ENCODE results near the gene SAFB2. TPM values are rescaled to one million over a fixed set of nuclear protein-coding genes. Genes with fewer than 3 reads are reported as not detected.

The SAFB2 gene
- total RNA-seq, 4 donors from 2014 or later = 64.0 to 283 (median 124) TPM

GRCh38 chr19:5545051-5545450 lies 77.5 kb downstream of the SAFB2 start:
- H3K27ac ChIP-seq = no peak overlapping the region
- no peaks in the 10 kb centered on the region for H3K36me3 ChIP-seq
- 75 to 100% methylated on average over 1 to 5 of the region's 5 CpGs for WGBS, 2 donors (ENCODE audit: low coverage in 1 of 2)
- TF ChIP-seq POLR2A (IDR thresholded peaks at IDR 0.05) (no peak), EP300 (IDR thresholded peaks at IDR 0.05; ENCODE audit: low read depth) (no peak), CTCF (IDR thresholded peaks at IDR 0.05) (no peak), POLR2AphosphoS5 (IDR thresholded peaks at IDR 0.05) (no peak)
- DNase-seq = no peak
- H3K9me3 ChIP-seq = no peaks in the 10 kb centered on the region
- no peak overlapping the region for H3K4me3 ChIP-seq
- intact Hi-C loops (cut with DNase I; ENCODE audit: low total_unique reads) = no loop called here
- peaks cover 8% of the 10 kb centered on the region for H3K27me3 ChIP-seq
- H3K4me1 ChIP-seq = no peaks in the 10 kb centered on the region
- in situ Hi-C loops (cut with MboI; ENCODE audit: low pct_ligation_motif_present in 1 of 4, low pct_unique_long_range_greater_than_20kb in 1 of 4, low sequenced_read_pairs in 3 of 4) = no loop called here

GRCh38 chr19:5542665-5543064 lies 79.9 kb downstream of the SAFB2 start:
- DNase-seq = no peak
- intact Hi-C loops (cut with DNase I; ENCODE audit: low total_unique reads) (no loop called here), in situ Hi-C loops (cut with MboI; ENCODE audit: low pct_ligation_motif_present in 1 of 4, low pct_unique_long_range_greater_than_20kb in 1 of 4, low sequenced_read_pairs in 3 of 4) (no loop called here)
- Histone ChIP-seq H3K27me3 (peaks cover 21% of the 10 kb centered on the region), H3K27ac (no peak overlapping the region), H3K4me3 (no peak overlapping the region), H3K9me3 (no peaks in the 10 kb centered on the region), H3K36me3 (no peaks in the 10 kb centered on the region), H3K4me1 (no peaks in the 10 kb centered on the region)
- 34 to 35% methylated on average over 7 to 8 of the region's 8 CpGs for WGBS, 2 donors (ENCODE audit: low coverage in 1 of 2)
- TF ChIP-seq CTCF (IDR thresholded peaks at IDR 0.05) (no peak), POLR2AphosphoS5 (IDR thresholded peaks at IDR 0.05) (no peak), POLR2A (IDR thresholded peaks at IDR 0.05) (no peak), EP300 (IDR thresholded peaks at IDR 0.05; ENCODE audit: low read depth) (no peak)

GRCh38 chr19:5541456-5541855 lies 81.1 kb downstream of the SAFB2 start:
- 81 to 83% methylated on average over 1 to 7 of the region's 7 CpGs for WGBS, 2 donors (ENCODE audit: low coverage in 1 of 2)
- intact Hi-C loops (cut with DNase I; ENCODE audit: low total_unique reads) (no loop called here), in situ Hi-C loops (cut with MboI; ENCODE audit: low pct_ligation_motif_present in 1 of 4, low pct_unique_long_range_greater_than_20kb in 1 of 4, low sequenced_read_pairs in 3 of 4) (no loop called here)
- H3K27ac ChIP-seq = no peak overlapping the region
- H3K27me3 ChIP-seq = peaks cover 30% of the 10 kb centered on the region
- TF ChIP-seq CTCF (IDR thresholded peaks at IDR 0.05) (no peak), EP300 (IDR thresholded peaks at IDR 0.05; ENCODE audit: low read depth) (no peak), POLR2AphosphoS5 (IDR thresholded peaks at IDR 0.05) (no peak), POLR2A (IDR thresholded peaks at IDR 0.05) (no peak)
- no peak overlapping the region for H3K4me3 ChIP-seq
- no peaks in the 10 kb centered on the region for H3K36me3 ChIP-seq
- no peaks in the 10 kb centered on the region for H3K9me3 ChIP-seq
- no peak for DNase-seq
- H3K4me1 ChIP-seq = peaks cover 0 to 3% (median 1%) of the 10 kb centered on the region in 4 donors

- H3K9me3 ChIP-seq = peaks cover 3% of the 10 kb centered on the region in 2 donors
- TF ChIP-seq POLR2A (IDR thresholded peaks at IDR 0.05) (no peak), POLR2AphosphoS5 (IDR thresholded peaks at IDR 0.05) (no peak), CTCF (IDR thresholded peaks at IDR 0.05) (no peak), EP300 (IDR thresholded peaks at IDR 0.05; ENCODE audit: low read depth) (no peak)
- 91% methylated on average over 10 of the region's 10 CpGs; no CpG with 5 or more reads in 1 of the 2 donors for WGBS, 2 donors (ENCODE audit: low coverage in 1 of 2)
- intact Hi-C loops (cut with DNase I; ENCODE audit: low total_unique reads) (no loop called here), in situ Hi-C loops (cut with MboI; ENCODE audit: low pct_ligation_motif_present in 1 of 4, low pct_unique_long_range_greater_than_20kb in 1 of 4, low sequenced_read_pairs in 3 of 4) (no loop called here)
- H3K36me3 ChIP-seq = no peaks in the 10 kb centered on the region
- H3K27ac ChIP-seq = no peak overlapping the region
- DNase-seq = no peak
- H3K4me1 ChIP-seq = peaks cover 0 to 8% (median 4%) of the 10 kb centered on the region in 4 donors
- peaks cover 37% of the 10 kb centered on the region for H3K27me3 ChIP-seq
- no peak overlapping the region for H3K4me3 ChIP-seq
Observed at GRCh38 chr19:5540208-5540607, 82.4 kb downstream of the SAFB2 start.
